Loucy (cell line): Measurements from ENCODE around the gene GNAL.

Experiments used
- H2AFZ ChIP-seq: fragments of 200-600 bp; sonication (generic); 2 replicates; pipeline ENCODE4 v1.6.0; 2016; ENCODE audit warnings: antibody characterized with exemption, mild to moderate bottlenecking, low read length, moderate library complexity
- H3F3A ChIP-seq: fragments of 200-600 bp; 2 replicates; pipeline ENCODE4 v1.6.0; 2016; ENCODE audit warnings: antibody characterized with exemption, low read depth, mild to moderate bottlenecking
- H3K27me3 ChIP-seq: fragments of 200-600 bp; sonication (generic); 2 replicates; pipeline ENCODE4 v1.6.1; 2014; ENCODE audit warnings: low read length, mild to moderate bottlenecking; ENCODE audit not compliant: insufficient read depth, poor library complexity, severe bottlenecking
- H3K36me3 ChIP-seq: fragments of 200-600 bp; sonication (generic); 2 replicates; pipeline ENCODE4 v1.6.1; 2016; ENCODE audit warnings: low read length; ENCODE audit not compliant: insufficient read depth
- H3K4me1 ChIP-seq: fragments of 200-600 bp; sonication (generic); 2 replicates; pipeline ENCODE4 v1.5.1; 2014; ENCODE audit warnings: low read length, mild to moderate bottlenecking; ENCODE audit not compliant: insufficient read depth, poor library complexity, severe bottlenecking
- H3K4me2 ChIP-seq: fragments of 200-600 bp; sonication (generic); 2 replicates; pipeline ENCODE4 v1.6.0; 2014; ENCODE audit warnings: antibody characterized with exemption, low read length, low read depth, mild to moderate bottlenecking; ENCODE audit not compliant: poor library complexity, severe bottlenecking
- H3K4me3 ChIP-seq: fragments of 200-600 bp; sonication (generic); 2 replicates; pipeline ENCODE4 v1.5.1; 2014; ENCODE audit warnings: low read length, mild to moderate bottlenecking, mixed read lengths; ENCODE audit not compliant: poor library complexity, severe bottlenecking
- H3K79me2 ChIP-seq: fragments of 200-600 bp; sonication (generic); 2 replicates; pipeline ENCODE4 v1.6.1; 2014; ENCODE audit warnings: low read length; ENCODE audit not compliant: insufficient read depth
- H3K9ac ChIP-seq: fragments of 200-600 bp; sonication (generic); 2 replicates; pipeline ENCODE4 v1.6.0; 2014; ENCODE audit warnings: mild to moderate bottlenecking, low read depth, low read length, moderate library complexity; ENCODE audit not compliant: poor library complexity, severe bottlenecking
- H3K9me2 ChIP-seq: fragments of 200-600 bp; sonication (generic); replicated peaks from 2 replicates; pipeline ENCODE4 v1.6.1; 2016; ENCODE audit warnings: low read depth, low read length, mixed read lengths
- H3K9me3 ChIP-seq: fragments of 200-600 bp; sonication (generic); 2 replicates; pipeline ENCODE4 v1.6.1; 2014; ENCODE audit warnings: mild to moderate bottlenecking, antibody characterized with exemption, low read length, low read depth; ENCODE audit not compliant: insufficient read depth
- H4K20me1 ChIP-seq: fragments of 200-600 bp; sonication (generic); 2 replicates; pipeline ENCODE4 v1.6.0; 2014; ENCODE audit warnings: antibody characterized with exemption, low read length, mild to moderate bottlenecking; ENCODE audit not compliant: insufficient read depth, poor library complexity, severe bottlenecking
- CTCF ChIP-seq: fragments of 200-600 bp; sonication (generic); conservative IDR thresholded peaks from 2 replicates; pipeline ENCODE4 v1.5.1; 2014; ENCODE audit warnings: mild to moderate bottlenecking, antibody characterized with exemption, low read length
- EZH2phosphoT487 ChIP-seq: fragments of 200-600 bp; IDR thresholded peaks from 2 replicates; pipeline ENCODE4 v1.6.1; 2018; ENCODE audit warnings: antibody characterized with exemption, mild to moderate bottlenecking, moderate library complexity, borderline replicate concordance

The GNAL gene

GRCh38 chr18:11750581-11751310 is 61.7 kb downstream of the GNAL start:
- Histone ChIP-seq H4K20me1 (no peaks in the 10 kb centered on the region), H3K4me1 (no peaks in the 10 kb centered on the region), H3F3A (no peaks in the 10 kb centered on the region), H3K9me3 (no peaks in the 10 kb centered on the region), H3K4me3 (no peak overlapping the region), H3K9ac (no peak overlapping the region), H3K79me2 (no peaks in the 10 kb centered on the region), H3K36me3 (no peaks in the 10 kb centered on the region), H3K27me3 (no peaks in the 10 kb centered on the region), H2AFZ (no peak overlapping the region), H3K9me2 (no peaks in the 10 kb centered on the region), H3K4me2 (no peak overlapping the region)
- TF ChIP-seq CTCF (no peak), EZH2phosphoT487 (no peak)

- Histone ChIP-seq H4K20me1 (no peaks in the 10 kb centered on the region), H3K9me3 (no peaks in the 10 kb centered on the region), H3K4me1 (no peaks in the 10 kb centered on the region), H2AFZ (no peak overlapping the region), H3K36me3 (no peaks in the 10 kb centered on the region), H3K79me2 (no peaks in the 10 kb centered on the region), H3K4me2 (no peak overlapping the region), H3K9ac (no peak overlapping the region), H3F3A (no peaks in the 10 kb centered on the region), H3K9me2 (no peaks in the 10 kb centered on the region), H3K4me3 (no peak overlapping the region), H3K27me3 (no peaks in the 10 kb centered on the region)
- no peak for TF ChIP-seq CTCF
- TF ChIP-seq EZH2phosphoT487: no peak
Measured at GRCh38 chr18:11751341-11752115, 62.5 kb downstream of the GNAL start.

- Histone ChIP-seq H3K79me2 (no peaks in the 10 kb centered on the region), H3K4me2 (no peak overlapping the region), H3K36me3 (no peaks in the 10 kb centered on the region), H3F3A (no peaks in the 10 kb centered on the region), H2AFZ (no peak overlapping the region), H3K9me2 (no peaks in the 10 kb centered on the region), H3K27me3 (no peaks in the 10 kb centered on the region), H3K4me1 (no peaks in the 10 kb centered on the region), H4K20me1 (no peaks in the 10 kb centered on the region), H3K4me3 (no peak overlapping the region), H3K9me3 (no peaks in the 10 kb centered on the region), H3K9ac (no peak overlapping the region)
- TF ChIP-seq EZH2phosphoT487: no peak
- TF ChIP-seq CTCF: no peak
Measured at GRCh38 chr18:11752116-11752911, 63.2 kb downstream of the GNAL start.
